ENCODE data around the gene PEX11A.

The PEX11A gene

GRCh38 chr15:89662893-89663626 is 27.5 kb downstream of the PEX11A start:
- no peak overlapping the region for H3K27ac ChIP-seq
- no peak for TF ChIP-seq CTCF (conservative IDR thresholded peaks at IDR 0.05)
- no peak for TF ChIP-seq ZFX (IDR thresholded peaks at IDR 0.05)

- TF ChIP-seq CTCF (conservative IDR thresholded peaks at IDR 0.05), result no peak
- TF ChIP-seq ZFX (IDR thresholded peaks at IDR 0.05), result no peak
- H3K27ac ChIP-seq, result no peak overlapping the region
Observed at GRCh38 chr15:89660556-89660955, 30.0 kb downstream of the PEX11A start.

GRCh38 chr15:89659295-89659694 is 31.3 kb downstream of the PEX11A start:
- no peak overlapping the region for H3K27ac ChIP-seq
- TF ChIP-seq CTCF (conservative IDR thresholded peaks at IDR 0.05) (no peak), ZFX (IDR thresholded peaks at IDR 0.05) (no peak)

GRCh38 chr15:89657686-89658200 is 32.8 kb downstream of the PEX11A start:
- no peak for TF ChIP-seq ZFX (IDR thresholded peaks at IDR 0.05)
- TF ChIP-seq CTCF (conservative IDR thresholded peaks at IDR 0.05), result no peak

GRCh38 chr15:89656116-89656815 is 34.3 kb downstream of the PEX11A start:
- TF ChIP-seq CTCF (conservative IDR thresholded peaks at IDR 0.05) (no peak), ZFX (IDR thresholded peaks at IDR 0.05) (no peak)
- H3K27ac ChIP-seq, result no peak overlapping the region

More at GRCh38 chr15:89657686-89658200, 32.8 kb downstream of the PEX11A start:
- no peak overlapping the region for H3K27ac ChIP-seq

GRCh38 chr15:89654847-89655805 is 35.4 kb downstream of the PEX11A start, which contains the start of gene KIF7:
Gene KIF7, minus strand, starts transcription at chr15:89655467. Its CDS starts 2,537 bp downstream, at chr15:89652930.
- H3K27ac ChIP-seq, result no peak within 1 kb of the TSS

More at GRCh38 chr15:89654847-89655805, 35.4 kb downstream of the PEX11A start, which contains the start of gene KIF7:
- TF ChIP-seq ZFX (IDR thresholded peaks at IDR 0.05) (no peak), CTCF (conservative IDR thresholded peaks at IDR 0.05) (no peak)
